ENCODE measurements around the gene RGL2.
"Not testable (repeated sequence)": the region's sequence is repeated elsewhere in the genome, so short reads cannot be mapped to it uniquely, and the experiment has no call there.

RGL2 gene

DNA sequence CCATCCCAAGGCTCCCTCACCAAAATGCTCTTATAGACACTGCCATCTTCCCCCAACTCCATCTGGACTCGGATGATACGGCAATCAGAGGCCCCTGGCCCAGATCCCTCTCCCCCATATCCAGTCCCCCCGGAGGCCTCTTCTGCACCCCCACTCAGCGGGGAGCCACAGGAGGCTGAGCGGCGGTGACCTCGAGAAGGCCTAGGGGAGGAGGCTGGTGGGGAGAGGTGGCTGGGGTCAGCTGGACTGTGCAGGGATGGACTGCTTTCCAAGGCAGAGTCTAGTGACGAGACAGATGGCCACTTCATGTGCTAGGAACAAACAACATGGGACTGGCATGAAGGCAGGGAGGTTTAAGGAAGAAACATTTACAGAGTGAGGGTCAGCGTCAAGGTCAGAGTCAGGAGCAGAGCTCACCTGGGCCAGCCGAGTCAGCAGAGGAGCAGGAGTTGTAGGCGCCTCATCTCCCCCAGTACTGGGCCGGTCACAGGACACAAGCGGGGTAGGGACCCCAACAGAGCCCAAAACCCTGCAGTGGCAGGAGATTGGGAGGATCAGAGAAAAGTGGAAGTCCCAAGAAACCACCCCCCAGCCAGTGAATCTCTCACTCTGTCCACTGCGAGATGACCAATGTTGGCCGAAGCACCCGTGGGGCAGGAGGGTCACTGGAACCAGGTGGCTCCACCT, 5.6 kb downstream of the RGL2 start:
- no peak for DNase-seq

- no peak for DNase-seq
Observed at GRCh38 chr6:33290459-33290858, 8.3 kb downstream of the RGL2 start.

DNA sequence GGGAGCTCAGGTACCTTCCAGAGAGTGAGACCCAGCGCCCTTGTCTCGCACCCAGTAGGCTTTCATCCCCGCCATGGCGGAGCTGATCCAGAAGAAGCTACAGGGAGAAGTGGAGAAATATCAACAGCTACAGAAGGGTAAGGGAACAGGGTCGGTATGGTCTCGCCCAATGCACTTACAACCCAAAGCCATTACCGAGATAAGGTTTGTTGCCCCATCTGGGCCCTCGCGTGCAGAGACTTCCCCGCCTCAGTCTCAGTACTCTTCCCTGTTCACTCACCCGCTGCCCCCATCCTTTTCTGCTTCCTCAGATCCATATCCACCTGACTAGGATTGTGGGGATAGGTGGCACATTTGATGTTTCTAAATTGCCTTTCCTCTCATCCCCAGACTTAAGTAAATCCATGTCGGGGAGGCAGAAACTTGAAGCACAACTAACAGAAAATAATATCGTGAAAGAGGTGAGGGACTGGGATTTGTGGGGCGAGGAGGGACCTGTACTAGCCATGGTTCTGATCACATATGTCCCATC, 8.9 kb downstream of the RGL2 start:
- DNase-seq = no peak

DNA sequence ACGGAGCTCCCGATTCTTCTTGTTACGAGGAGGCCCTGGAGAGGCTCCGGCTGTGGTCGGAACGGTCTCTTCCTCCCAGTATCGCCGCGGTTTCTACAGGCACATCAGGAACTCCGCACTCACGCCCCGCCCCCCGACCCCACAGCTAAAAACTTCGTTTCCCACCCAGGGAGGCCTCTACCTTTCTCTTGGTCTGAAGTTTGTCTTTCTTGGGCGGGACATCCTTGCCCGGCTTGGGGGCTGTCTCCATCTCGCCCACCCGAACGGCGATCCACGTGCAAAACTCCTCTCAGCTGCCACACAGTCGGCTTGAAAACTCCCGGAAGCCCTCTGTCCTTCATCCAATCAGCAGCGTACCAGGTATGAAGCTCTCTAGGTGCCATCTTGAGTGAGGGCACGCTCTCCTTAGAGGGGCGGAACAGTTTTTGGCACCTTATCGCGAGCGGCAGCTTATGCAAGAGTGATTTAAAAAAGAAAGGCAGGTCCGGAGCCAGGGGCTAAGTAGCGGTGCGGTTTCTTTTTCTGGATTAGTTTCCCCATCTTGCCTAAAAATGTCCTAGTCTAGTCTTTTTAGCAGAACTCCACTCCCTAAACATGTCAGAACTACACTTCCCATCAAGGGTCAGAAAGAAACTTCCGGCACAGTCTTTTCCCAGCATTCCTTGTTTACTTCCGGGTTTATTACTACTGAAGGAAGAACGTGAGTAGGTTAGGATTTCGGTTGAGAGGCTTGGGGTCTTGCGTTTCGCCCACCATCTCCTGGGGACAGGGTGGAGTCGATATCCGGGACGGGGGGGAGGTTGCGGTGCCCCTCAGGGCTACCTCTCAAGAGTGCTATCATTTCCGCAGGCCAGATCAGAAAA, 9.6 kb downstream of the RGL2 start, which contains the start of the genes PFDN6 and WDR46:
Gene PFDN6 (plus strand): TSS at position 681 of the 863 bp plus-strand sequence. CDS start 256 bp downstream, outside the sequence.
Gene WDR46 (minus strand): TSS at position 319 of the 863 bp plus-strand sequence. CDS start 69 bp downstream, at position 250.
- DNase-seq = peak; percentile 92

DNA sequence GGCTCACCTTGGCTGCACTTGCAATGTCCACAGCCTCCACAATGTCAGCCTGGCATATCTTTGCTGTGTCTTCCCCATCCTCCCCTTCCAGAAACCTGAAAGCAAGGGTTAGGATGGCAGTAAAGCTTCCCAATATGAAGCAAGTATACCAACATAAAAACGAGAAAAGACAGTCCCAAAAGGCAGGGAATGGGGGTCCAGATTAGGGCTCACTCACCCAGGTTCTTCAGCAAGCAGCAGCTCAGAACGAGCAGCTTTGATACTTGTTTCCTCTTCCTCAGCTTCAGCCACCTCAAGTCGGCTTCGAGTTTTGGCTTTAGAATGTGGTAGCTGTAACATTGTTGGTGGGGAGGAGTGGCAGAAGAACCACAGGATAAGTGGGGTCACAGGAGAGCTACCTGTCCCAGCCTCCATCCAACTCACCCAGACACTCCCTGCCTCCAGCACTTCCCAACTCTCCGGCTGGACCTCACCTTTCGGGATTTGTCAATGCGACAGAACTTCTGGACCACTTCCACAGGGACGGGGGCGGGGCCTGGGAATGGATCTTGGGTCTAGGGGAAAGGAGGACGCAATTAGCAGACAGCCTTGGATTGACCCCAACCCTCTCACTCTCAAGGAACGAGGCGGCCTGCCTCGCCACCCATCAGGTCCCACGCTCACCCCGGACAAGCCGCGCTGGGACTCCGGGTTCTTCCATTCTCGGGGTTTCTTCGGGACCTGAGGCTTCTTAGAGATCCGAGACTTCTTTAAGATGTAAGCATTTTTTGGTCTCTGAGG, 10.4 kb downstream of the RGL2 start:
- DNase-seq = no peak

GRCh38 chr6:33286946-33287914, 11.5 kb downstream of the RGL2 start:
- no peak for DNase-seq

GRCh38 chr6:33285214-33285613, 13.5 kb downstream of the RGL2 start:
- not testable (repeated sequence) for DNase-seq

DNA sequence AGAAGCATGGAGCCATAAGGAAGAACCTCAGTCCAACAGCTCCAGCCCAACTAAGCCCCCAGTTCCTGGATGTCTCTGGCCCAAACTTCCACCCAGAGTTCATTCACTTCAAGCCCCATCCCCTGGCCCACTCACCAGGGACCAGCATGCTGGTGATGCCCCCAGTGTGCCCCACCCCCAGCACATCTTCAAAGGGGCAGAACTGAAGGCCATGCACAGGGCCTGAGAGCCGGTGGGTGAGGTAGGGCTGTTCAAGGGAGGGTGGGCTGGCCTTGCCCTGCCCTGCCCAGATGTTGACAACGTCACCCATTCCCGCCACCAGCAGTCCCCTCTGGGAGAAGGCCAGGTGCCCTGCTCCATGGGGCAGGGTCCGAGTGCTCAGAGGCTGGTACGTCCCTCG, 18.2 kb downstream of the RGL2 start:
- DNase-seq = no peak

DNA sequence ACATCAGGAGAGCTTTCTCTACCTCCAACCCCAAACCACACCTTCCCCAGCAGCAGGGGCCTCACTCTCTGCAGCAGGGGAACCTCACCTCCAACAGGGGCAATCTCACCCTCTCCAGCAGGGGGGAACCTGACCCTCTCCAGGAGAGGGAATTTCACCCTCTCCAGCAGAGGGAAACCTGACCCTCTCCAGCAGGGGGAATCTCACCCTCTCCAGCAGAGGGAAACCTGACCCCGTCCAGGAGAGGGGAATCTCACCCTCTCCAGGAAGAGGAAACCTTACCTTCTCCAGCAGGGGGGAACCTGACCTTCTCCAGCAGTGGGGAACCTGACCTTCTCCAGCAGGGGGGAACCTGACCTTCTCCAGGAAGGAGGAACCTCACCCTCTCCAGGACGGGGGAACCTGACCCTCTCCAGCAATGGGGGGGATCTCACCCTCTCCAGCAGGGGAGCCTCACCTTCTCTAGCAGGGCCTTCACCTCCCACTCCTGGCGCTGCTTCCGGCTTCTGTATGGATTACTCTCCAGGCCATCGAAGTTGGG, 18.7 kb downstream of the RGL2 start:
- no peak for DNase-seq

GRCh38 chr6:33279257-33279695, 19.5 kb downstream of the RGL2 start:
- DNase-seq = no peak

DNA sequence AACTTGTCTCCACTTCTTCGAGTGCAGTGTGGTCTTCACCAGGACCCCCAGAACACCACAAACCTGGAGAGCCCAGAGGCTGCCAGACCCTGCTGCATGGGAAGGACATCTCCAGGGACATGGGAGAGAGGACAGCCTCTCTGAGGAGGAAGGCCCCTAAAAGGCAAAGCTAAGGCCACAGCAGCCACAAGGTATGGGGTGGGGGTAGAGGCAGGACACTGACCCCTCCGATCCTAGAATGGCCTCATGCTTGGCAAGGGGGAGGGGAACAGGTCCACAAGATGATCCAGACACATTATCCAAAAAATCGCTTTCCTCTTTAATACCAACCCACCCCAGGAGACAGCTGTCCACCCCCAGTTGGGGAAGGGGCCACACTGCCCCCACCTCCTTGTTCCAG, 19.9 kb downstream of the RGL2 start:
- DNase-seq = no peak

GRCh38 chr6:33278392-33278741, 20.4 kb downstream of the RGL2 start:
- DNase-seq = no peak

DNA sequence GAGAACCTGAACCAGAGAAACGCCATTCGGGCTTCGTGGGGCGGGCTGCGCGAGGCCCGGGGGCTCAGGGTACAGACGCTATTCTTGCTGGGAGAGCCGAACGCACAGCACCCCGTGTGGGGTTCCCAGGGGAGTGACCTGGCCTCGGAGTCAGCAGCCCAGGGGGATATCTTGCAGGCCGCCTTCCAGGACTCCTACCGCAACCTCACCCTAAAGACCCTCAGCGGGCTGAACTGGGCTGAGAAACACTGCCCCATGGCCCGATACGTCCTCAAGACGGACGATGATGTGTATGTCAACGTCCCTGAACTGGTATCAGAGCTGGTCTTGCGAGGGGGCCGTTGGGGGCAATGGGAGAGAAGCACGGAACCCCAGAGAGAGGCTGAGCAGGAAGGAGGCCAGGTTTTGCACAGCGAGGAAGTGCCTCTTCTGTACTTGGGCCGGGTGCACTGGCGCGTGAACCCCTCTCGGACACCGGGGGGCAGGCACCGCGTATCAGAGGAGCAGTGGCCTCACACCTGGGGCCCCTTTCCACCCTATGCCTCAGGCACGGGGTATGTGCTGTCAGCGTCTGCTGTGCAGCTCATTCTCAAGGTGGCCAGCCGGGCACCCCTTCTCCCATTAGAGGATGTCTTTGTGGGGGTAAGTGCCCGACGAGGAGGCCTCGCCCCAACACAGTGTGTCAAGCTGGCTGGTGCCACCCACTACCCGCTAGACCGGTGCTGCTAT, 20.9 kb downstream of the RGL2 start:
- no peak for DNase-seq

DNA sequence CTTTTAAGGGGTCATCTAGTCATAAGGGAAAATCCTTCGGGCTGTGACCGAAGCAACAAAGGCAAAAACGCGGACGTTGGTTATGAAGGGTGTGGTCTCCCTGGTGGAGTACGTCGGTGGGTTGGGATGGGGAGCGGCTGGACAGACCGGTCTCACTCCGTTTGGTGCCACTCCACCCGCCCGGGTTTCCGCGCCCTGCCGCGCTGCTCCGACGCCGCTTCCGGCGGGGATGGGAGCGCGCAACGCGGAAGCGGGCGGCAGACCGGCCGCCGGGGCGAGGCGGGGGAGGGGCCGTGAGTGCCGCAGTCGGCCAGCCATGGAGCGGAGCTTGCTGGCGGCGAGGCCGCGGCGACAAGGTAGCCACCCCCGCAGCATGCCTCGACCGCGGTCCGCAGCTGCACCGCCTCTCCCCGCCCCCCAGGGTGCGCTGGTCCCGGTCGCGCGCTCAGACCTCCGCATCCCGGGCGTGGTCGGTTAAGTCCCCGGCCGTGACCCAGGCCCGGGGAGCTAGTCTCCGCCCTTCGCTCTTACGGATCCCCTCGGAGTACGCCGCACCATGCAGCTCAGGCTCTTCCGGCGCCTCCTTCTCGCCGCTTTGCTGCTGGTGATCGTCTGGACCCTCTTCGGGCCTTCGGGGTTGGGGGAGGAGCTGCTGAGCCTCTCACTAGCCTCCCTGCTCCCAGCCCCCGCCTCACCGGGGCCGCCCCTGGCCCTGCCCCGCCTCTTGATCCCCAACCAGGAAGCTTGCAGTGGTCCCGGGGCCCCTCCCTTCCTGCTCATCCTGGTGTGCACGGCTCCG, 21.7 kb downstream of the RGL2 start, which contains the start of gene B3GALT4:
Gene B3GALT4 (plus strand): TSS at position 260 of the 799 bp plus-strand sequence. CDS start 297 bp downstream, at position 557.
- DNase-seq = peak; percentile 9

DNA sequence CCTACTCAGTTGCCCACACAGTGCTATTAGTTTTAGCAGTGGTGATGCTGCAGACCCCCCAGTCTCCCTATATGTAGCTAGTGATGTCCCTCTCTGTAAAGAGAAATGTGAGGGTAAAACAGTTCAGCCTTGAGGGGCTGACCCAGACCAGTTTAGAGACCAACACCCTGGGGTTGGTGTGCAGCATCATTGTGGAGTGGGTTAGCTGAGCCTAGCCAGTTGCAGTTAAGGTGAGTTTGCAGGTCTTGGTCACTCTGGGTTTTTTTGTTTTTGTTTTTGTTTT, 22.2 kb downstream of the RGL2 start:
- DNase-seq = no peak

DNA sequence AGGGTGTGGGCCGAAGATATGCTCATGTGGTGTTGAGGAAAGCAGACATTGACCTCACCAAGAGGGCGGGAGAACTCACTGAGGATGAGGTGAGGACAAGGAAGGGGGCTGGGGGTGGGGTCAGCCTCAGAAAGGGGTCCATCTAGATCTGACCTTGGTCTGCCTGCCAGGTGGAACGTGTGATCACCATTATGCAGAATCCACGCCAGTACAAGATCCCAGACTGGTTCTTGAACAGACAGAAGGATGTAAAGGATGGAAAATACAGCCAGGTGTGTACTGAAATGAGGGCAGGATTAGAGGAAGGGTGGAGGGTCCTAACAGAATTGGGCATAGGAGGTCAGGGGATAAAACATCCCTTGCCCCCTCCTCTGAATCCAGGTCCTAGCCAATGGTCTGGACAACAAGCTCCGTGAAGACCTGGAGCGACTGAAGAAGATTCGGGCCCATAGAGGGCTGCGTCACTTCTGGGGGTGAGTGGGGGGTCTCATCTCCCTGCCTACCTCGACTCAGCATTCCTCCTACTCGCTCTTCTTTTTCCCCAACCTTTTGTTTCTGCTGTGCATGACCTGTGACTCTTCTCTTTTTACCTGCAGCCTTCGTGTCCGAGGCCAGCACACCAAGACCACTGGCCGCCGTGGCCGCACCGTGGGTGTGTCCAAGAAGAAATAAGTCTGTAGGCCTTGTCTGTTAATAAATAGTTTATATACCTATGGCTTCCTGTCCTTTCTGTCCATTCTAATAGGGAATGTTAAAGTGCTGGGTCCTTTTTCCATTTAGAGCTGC, 22.8 kb downstream of the RGL2 start:
- not testable (repeated sequence) for DNase-seq

DNA sequence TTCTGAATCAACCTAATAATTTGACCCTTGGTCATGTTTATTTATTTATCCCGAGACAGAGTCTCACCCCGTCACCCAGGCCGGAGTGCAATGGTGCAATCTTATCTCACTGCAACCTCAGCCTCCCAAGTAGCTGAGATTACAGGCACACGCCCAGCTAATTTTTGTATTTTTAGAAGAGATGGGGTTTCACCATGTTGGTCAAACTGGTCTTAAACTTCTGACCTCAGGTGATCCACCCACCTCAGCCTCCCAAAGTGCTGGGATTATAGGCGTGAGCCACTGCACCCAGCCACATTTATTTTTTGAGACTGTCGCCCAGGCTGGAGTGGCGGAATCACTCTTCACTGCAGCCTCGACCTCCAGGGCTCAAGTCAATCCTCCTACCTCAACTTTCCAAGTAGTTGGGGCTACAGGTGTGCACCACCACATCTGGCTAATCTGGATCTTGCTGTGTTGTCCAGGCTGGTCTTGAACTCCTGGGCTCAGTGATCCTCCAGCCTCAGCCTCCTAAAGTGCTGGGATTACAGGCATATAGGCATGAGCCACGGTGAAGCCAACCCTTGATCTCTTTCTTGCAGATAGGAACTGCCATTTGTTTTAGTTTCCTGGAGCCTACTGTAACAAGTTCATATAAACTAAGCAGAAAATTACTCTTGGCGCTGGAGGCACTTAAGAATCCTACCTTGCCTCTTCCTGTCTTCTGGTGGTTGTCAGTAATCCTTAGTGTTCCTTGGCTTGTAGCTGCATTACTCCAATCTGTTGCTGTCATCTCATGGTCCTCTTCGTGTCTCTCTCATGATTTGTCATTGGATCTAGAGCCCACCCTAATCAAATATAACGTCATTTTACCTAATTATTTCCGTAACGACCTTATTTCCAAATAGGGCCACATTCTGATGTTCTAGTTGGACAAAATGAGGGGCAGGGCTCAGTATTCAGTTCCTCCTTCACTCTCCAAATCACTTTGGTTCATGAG, 24.5 kb downstream of the RGL2 start:
- DNase-seq = no peak

Data from SIG-M5 (cell line).